HG03095 (cell line): ENCODE measurements around the gene HAUS7.

Experiments
- ATAC-seq: cut with Tn5 transposase; IDR thresholded peaks from one replicate; pipeline ENCODE4 v1.9.1; 2021; ENCODE audit warnings: moderate library complexity; ENCODE audit not compliant: unreplicated experiment

HAUS7 gene

GRCh38 chrX:153499876-153500275 is 29.5 kb upstream of the HAUS7 start:
- no peak for ATAC-seq

- ATAC-seq = no peak
Observed at GRCh38 chrX:153499341-153499740, 29.0 kb upstream of the HAUS7 start.

- no peak for ATAC-seq
Observed at GRCh38 chrX:153498453-153498852, 28.1 kb upstream of the HAUS7 start.

GRCh38 chrX:153496590-153496959 is 26.2 kb upstream of the HAUS7 start:
- ATAC-seq = no peak

GRCh38 chrX:153495903-153496589 is 25.7 kb upstream of the HAUS7 start:
- no peak for ATAC-seq

- ATAC-seq = no peak
Observed at GRCh38 chrX:153495362-153495751, 25.0 kb upstream of the HAUS7 start.

GRCh38 chrX:153494541-153495361 is 24.4 kb upstream of the HAUS7 start, which contains the start of gene BGN:
BGN (plus strand) TSS chrX:153494980; CDS start chrX:153504632, 9,652 bp downstream.
- no peak for ATAC-seq

- ATAC-seq = no peak
Observed at GRCh38 chrX:153494061-153494460, 23.7 kb upstream of the HAUS7 start.

GRCh38 chrX:153493085-153493484 is 22.7 kb upstream of the HAUS7 start:
- no peak for ATAC-seq

- ATAC-seq = no peak
Observed at GRCh38 chrX:153492543-153492942, 22.2 kb upstream of the HAUS7 start.

GRCh38 chrX:153491918-153492317 is 21.5 kb upstream of the HAUS7 start:
- ATAC-seq = no peak

GRCh38 chrX:153491351-153491914 is 21.1 kb upstream of the HAUS7 start:
- ATAC-seq = no peak

- ATAC-seq = no peak
Observed at GRCh38 chrX:153490217-153490930, 20.0 kb upstream of the HAUS7 start.

- no peak for ATAC-seq
Observed at GRCh38 chrX:153488231-153488914, 18.0 kb upstream of the HAUS7 start.

GRCh38 chrX:153487590-153488071 is 17.3 kb upstream of the HAUS7 start:
- no peak for ATAC-seq

GRCh38 chrX:153486171-153486570 is 15.8 kb upstream of the HAUS7 start:
- no peak for ATAC-seq

GRCh38 chrX:153485396-153486080 is 15.2 kb upstream of the HAUS7 start:
- ATAC-seq = no peak

GRCh38 chrX:153482376-153483015 is 12.1 kb upstream of the HAUS7 start:
- no peak for ATAC-seq

- no peak for ATAC-seq
Observed at GRCh38 chrX:153481043-153481442, 10.7 kb upstream of the HAUS7 start.

GRCh38 chrX:153478746-153479145 is 8.4 kb upstream of the HAUS7 start:
- no peak for ATAC-seq
